Esophagus (tissue), 2 donors: Measurements from ENCODE around the gene PMM2. TPM values are rescaled to one million over a fixed set of nuclear protein-coding genes. Genes with fewer than 3 reads are reported as not detected.

Source experiments
- H3K27ac ChIP-seq, 2 donors: one replicate each; pipeline ENCODE4 v1.5.1; 2013; ENCODE audit warnings: low read depth in 2 of 2, mild to moderate bottlenecking in 2 of 2, inconsistent platforms in 1 of 2, low read length in 1 of 2, moderate library complexity in 1 of 2
- H3K27me3 ChIP-seq, 2 donors: one replicate each; pipeline ENCODE4 v1.6.1; 2013; ENCODE audit warnings: low read length in 2 of 2, control low read depth in 1 of 2, mild to moderate bottlenecking in 1 of 2; ENCODE audit not compliant: insufficient read depth in 2 of 2, control insufficient read depth in 1 of 2
- H3K36me3 ChIP-seq, 2 donors: one replicate each; pipeline ENCODE4 v1.6.1; 2013; ENCODE audit warnings: low read length in 1 of 2; ENCODE audit not compliant: control insufficient read depth in 2 of 2, insufficient read depth in 2 of 2
- H3K4me1 ChIP-seq, 2 donors: one replicate each; pipeline ENCODE4 v1.6.1; 2013; ENCODE audit warnings: low read length in 1 of 2; ENCODE audit not compliant: control insufficient read depth in 2 of 2, insufficient read depth in 2 of 2
- H3K4me3 ChIP-seq, 2 donors: one replicate each; pipeline ENCODE4 v1.5.1; 2013; ENCODE audit warnings: low read length in 2 of 2, mild to moderate bottlenecking in 2 of 2, low read depth in 1 of 2, moderate library complexity in 1 of 2
- H3K9me3 ChIP-seq, 2 donors: one replicate each; pipeline ENCODE4 v1.6.1; 2013; ENCODE audit warnings: mild to moderate bottlenecking in 2 of 2, low read depth in 1 of 2, low read length in 1 of 2, moderate library complexity in 1 of 2; ENCODE audit not compliant: control insufficient read depth in 2 of 2, insufficient read depth in 1 of 2
- WGBS, 2 donors: extraction: QIAGEN DNeasy Blood & Tissue Kit; methylation state at CpG; one replicate each; pipeline ENCODE4 v1.1.7; 2013; 5-methylcytosine and 5-hydroxymethylcytosine counted together
- polyA plus RNA-seq, 2 donors: library from polyadenylated mRNA; stranded (reverse); fragments of 200-250 nt; gene quantifications; one replicate each; pipeline ENCODE4 v1.2.3, GENCODE V29; 2013
- donor health status: healthy with polysubstance abuse.
- donor health status: Bipolar disorder and iron deficiency.

Gene PMM2
- polyA plus RNA-seq, 2 donors = 19.8 to 30.3 TPM

GRCh38 chr16:8808613-8809353 is 11.1 kb downstream of the PMM2 start:
- H3K27me3 ChIP-seq = no peaks in the 10 kb centered on the region
- H3K4me1 ChIP-seq = no peaks in the 10 kb centered on the region
- H3K36me3 ChIP-seq = peaks cover 31% of the 10 kb centered on the region in 2 donors
- 78 to 88% methylated on average over 11 of the region's 11 CpGs for WGBS, 2 donors
- no peaks in the 10 kb centered on the region for H3K9me3 ChIP-seq
- H3K4me3 ChIP-seq = no peak overlapping the region
- no peak overlapping the region for H3K27ac ChIP-seq

DNA sequence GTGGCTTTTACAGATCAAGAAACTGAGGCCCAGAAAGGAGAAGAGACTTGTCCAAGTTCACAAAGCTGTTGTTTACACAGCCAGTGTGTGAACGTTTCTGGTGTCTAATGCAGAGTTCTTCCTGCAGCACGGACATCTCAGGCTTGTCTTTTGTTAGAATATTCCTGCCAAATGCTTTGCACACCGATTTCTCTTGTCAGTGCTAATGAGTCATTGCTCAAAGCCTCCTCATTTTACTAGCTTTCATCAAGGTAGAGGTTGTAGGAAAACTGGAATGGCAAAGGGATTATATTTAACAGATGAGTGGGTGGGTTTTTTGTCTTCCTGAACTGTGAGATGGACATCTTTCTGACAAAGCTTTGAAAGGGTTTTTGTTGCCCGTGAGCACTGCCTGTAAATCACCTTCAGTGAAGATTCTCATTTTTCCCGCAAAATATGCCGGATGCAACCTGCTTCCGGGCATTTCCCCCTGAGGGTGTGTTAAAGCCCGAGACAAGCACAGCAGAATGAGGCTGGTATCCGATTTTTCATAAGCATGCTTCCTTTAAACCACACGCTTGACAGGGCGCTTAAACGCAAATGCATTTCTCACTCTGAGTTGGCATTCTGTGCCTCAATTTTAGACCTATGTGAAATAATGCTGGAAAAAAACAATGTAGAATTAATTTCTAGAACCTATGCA is 14.7 kb downstream of the PMM2 start:
- H3K36me3 ChIP-seq = peaks cover 40 to 46% of the 10 kb centered on the region in 2 donors
- no peaks in the 10 kb centered on the region for H3K27me3 ChIP-seq
- no peaks in the 10 kb centered on the region for H3K4me1 ChIP-seq
- no peaks in the 10 kb centered on the region for H3K9me3 ChIP-seq
- 73 to 74% methylated on average over 12 of the region's 12 CpGs for WGBS, 2 donors
- H3K27ac ChIP-seq = no peak overlapping the region
- no peak overlapping the region for H3K4me3 ChIP-seq

GRCh38 chr16:8814095-8814806 is 16.6 kb downstream of the PMM2 start:
- no peak overlapping the region for H3K4me3 ChIP-seq
- 88 to 92% methylated on average over 14 of the region's 14 CpGs for WGBS, 2 donors
- H3K27me3 ChIP-seq = no peaks in the 10 kb centered on the region
- H3K4me1 ChIP-seq = no peaks in the 10 kb centered on the region
- no peak overlapping the region for H3K27ac ChIP-seq
- H3K36me3 ChIP-seq = peaks cover 28 to 37% of the 10 kb centered on the region in 2 donors
- no peaks in the 10 kb centered on the region for H3K9me3 ChIP-seq

DNA sequence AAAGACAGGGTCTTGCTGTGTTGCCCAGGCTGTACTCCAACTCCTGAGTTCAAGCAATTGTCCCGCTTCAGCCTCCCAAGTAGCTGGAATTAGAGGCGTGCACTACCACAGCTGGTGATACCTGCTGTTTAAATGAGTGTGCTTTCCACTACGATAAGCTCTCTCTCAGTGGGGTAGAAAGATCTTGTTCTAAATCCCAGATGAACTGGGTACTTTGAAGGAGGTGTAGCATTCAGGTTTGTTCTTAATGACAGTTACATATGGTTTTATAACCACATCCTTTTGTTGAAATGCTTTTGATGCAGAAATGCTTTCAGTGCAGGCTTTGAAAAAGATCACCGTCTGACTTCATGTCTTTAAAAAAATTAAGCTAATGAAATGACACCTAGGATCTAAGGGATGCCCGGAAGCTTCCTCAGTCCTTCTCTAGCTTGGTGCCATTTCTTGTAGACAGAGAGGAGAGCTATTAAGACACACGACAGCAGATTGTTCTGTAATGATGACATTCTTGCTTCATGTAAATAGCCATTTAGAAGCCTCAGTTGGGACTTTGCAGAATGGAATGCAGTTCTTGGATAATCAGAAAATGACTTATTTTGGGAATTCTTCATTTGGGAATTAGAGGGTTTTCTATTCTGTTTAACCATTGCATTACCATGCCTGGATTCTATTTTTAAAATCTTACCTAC is 19.5 kb downstream of the PMM2 start:
- Histone ChIP-seq H3K4me3 (no peak overlapping the region), H3K36me3 (peaks cover 34 to 36% of the 10 kb centered on the region in 2 donors), H3K27me3 (no peaks in the 10 kb centered on the region), H3K4me1 (no peaks in the 10 kb centered on the region), H3K9me3 (no peaks in the 10 kb centered on the region), H3K27ac (no peak overlapping the region)
- 72 to 75% methylated on average over 6 of the region's 6 CpGs for WGBS, 2 donors

- Histone ChIP-seq H3K4me3 (no peak overlapping the region), H3K4me1 (no peaks in the 10 kb centered on the region), H3K27ac (no peak overlapping the region), H3K9me3 (no peaks in the 10 kb centered on the region), H3K36me3 (peaks cover 21 to 25% of the 10 kb centered on the region in 2 donors), H3K27me3 (no peaks in the 10 kb centered on the region)
- WGBS, 2 donors = 87% methylated on average over 10 of the region's 10 CpGs
Measured at GRCh38 chr16:8818504-8819270, 21.0 kb downstream of the PMM2 start.

- H3K4me1 ChIP-seq = no peaks in the 10 kb centered on the region
- no peaks in the 10 kb centered on the region for H3K9me3 ChIP-seq
- H3K27me3 ChIP-seq = no peaks in the 10 kb centered on the region
- H3K4me3 ChIP-seq = no peak overlapping the region
- H3K27ac ChIP-seq = no peak overlapping the region
- H3K36me3 ChIP-seq = peaks cover 16 to 18% of the 10 kb centered on the region in 2 donors
- 91% methylated on average over 6 of the region's 6 CpGs for WGBS, 2 donors
Measured at GRCh38 chr16:8819411-8820034, 21.9 kb downstream of the PMM2 start.

DNA sequence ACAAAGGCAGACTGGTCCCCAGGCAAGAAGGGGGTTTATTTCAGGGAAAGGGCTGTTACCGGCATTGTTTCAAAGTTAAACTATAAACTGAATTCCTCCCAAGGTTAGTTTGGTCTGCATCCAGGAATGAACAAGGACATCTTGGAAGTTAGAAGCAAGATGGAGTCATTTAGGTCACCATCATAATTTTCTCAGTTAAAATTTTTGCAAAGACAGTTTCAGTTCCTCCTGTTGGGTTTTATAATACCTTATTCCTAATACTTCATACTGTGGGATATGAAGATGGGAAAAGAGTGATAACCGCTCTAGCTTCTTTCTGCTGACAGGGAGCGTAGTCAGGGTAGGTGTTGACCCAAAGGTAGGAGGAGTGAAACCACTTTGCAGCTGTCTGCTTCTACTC is 24.8 kb downstream of the PMM2 start:
- H3K4me1 ChIP-seq = no peaks in the 10 kb centered on the region
- H3K27ac ChIP-seq = no peak overlapping the region
- H3K9me3 ChIP-seq = no peaks in the 10 kb centered on the region
- H3K27me3 ChIP-seq = no peaks in the 10 kb centered on the region
- peaks cover 7 to 15% of the 10 kb centered on the region in 2 donors for H3K36me3 ChIP-seq
- WGBS, 2 donors = 90 to 93% methylated on average over 3 of the region's 3 CpGs
- no peak overlapping the region for H3K4me3 ChIP-seq

- Histone ChIP-seq H3K27me3 (no peaks in the 10 kb centered on the region), H3K4me1 (peaks cover 0 to 2% of the 10 kb centered on the region in 2 donors), H3K36me3 (peaks cover 0 to 11% of the 10 kb centered on the region in 2 donors), H3K27ac (no peak overlapping the region), H3K9me3 (no peaks in the 10 kb centered on the region), H3K4me3 (no peak overlapping the region)
- 74 to 94% methylated on average over 3 of the region's 3 CpGs for WGBS, 2 donors
Measured at GRCh38 chr16:8826278-8826879, 28.7 kb downstream of the PMM2 start.
